Tibial artery (tissue), 4 donors: ENCODE results near the gene HGF.

Experiments
- DNase-seq, 2 donors: peaks; one replicate each; pipeline ENCODE4 v3.0.0-alpha.2; 2019
- H3K27ac ChIP-seq, 2 donors: fragments of 200-600 bp; sonication (generic) in 1 of 2; 1 replicate in 1 of 2; 2 replicates in 1 of 2; pipeline ENCODE4 v1.5.1; 2018 to 2019; ENCODE audit warnings: mild to moderate bottlenecking in 1 of 2
- H3K27me3 ChIP-seq, 2 donors: fragments of 200-600 bp; sonication (generic) in 1 of 2; one replicate each; pipeline versions ENCODE4 v1.5.1 to v1.6.0; 2016 to 2019
- H3K36me3 ChIP-seq, 3 donors: fragments of 200-600 bp; sonication (generic) in 2 of 3; one replicate each; pipeline ENCODE4 v1.5.1; 2016 to 2019; ENCODE audit warnings: mild to moderate bottlenecking in 2 of 3
- H3K4me1 ChIP-seq, 4 donors: fragments of 200-600 bp; sonication (generic) in 2 of 4; 1 replicate in 3 of 4; 2 replicates in 1 of 4; pipeline ENCODE4 v1.5.1; 2016 to 2019
- H3K4me3 ChIP-seq, 2 donors: fragments of 200-600 bp; sonication (generic) in 1 of 2; 1 replicate in 1 of 2; 2 replicates in 1 of 2; pipeline ENCODE4 v1.5.1; 2018 to 2019; ENCODE audit warnings: mild to moderate bottlenecking in 2 of 2
- H3K9me3 ChIP-seq, 3 donors: fragments of 200-600 bp; sonication (generic) in 1 of 3; one replicate each; pipeline ENCODE4 v1.5.1; 2016 to 2019
- intact Hi-C: fragments of 100-400 bp; cut with DNase I; formaldehyde crosslinking; loops from one replicate; pipeline ENCODE4 v1.15.0; 2023; ENCODE audit warnings: low total_unique reads
- TF ChIP-seq, protein P1 (sequence below), 2 experiments: fragments of 200-600 bp in 1 of 2; fragments of 450-650 bp in 1 of 2; IDR thresholded peaks; one replicate each; pipeline ENCODE4 v1.5.1; 2017 to 2019; ENCODE audit warnings: antibody characterized with exemption in 2 of 2, mild to moderate bottlenecking in 1 of 2, moderate library complexity in 1 of 2

Gene HGF

DNA sequence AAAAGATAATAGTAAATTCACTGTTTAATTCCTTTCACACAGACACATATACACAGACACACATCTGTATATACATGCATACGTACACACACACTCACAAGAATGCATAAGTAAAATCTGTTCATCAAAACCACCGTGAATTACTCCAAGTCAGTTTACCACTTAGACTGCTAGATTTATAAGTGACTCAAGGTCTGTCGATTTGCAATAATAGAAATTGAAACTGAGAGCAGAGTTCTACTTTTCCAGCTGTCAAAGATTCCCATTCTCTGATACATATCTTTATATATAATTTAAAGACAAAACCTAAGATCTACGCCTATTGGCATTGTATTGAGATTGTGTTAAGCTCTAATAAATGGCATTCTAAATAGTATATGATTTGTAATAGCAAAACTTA lies 9.9 kb upstream of the HGF start:
- H3K36me3 ChIP-seq = no peaks in the 10 kb centered on the region
- no peak overlapping the region for H3K27ac ChIP-seq
- no peaks in the 10 kb centered on the region for H3K27me3 ChIP-seq
- no peak for DNase-seq
- H3K4me3 ChIP-seq = no peak overlapping the region
- no peaks in the 10 kb centered on the region for H3K9me3 ChIP-seq
- intact Hi-C loops = no loop called here
- no peaks in the 10 kb centered on the region for H3K4me1 ChIP-seq
- TF ChIP-seq, protein P1, sequence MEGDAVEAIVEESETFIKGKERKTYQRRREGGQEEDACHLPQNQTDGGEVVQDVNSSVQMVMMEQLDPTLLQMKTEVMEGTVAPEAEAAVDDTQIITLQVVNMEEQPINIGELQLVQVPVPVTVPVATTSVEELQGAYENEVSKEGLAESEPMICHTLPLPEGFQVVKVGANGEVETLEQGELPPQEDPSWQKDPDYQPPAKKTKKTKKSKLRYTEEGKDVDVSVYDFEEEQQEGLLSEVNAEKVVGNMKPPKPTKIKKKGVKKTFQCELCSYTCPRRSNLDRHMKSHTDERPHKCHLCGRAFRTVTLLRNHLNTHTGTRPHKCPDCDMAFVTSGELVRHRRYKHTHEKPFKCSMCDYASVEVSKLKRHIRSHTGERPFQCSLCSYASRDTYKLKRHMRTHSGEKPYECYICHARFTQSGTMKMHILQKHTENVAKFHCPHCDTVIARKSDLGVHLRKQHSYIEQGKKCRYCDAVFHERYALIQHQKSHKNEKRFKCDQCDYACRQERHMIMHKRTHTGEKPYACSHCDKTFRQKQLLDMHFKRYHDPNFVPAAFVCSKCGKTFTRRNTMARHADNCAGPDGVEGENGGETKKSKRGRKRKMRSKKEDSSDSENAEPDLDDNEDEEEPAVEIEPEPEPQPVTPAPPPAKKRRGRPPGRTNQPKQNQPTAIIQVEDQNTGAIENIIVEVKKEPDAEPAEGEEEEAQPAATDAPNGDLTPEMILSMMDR (IDR thresholded peaks at IDR 0.05) = no peak

DNA sequence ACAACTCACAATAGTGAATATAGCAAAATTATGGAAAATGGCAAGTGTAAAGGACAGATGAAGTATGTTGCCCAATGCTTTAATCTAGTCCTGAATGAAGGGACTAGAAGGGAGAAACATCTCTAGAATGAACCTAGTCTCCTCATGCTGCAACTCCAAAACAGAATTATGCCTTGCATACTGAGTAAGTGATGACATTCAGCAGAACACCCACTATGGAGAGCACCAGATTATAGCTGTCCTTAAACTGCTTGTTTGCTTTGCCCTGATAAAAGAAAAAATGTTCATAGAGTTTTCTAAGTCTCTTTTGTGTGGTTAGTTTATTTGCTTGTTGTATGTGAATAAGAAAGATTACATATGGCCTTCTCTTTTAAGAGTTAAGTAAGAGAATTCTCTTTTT lies 7.8 kb upstream of the HGF start:
- no peak for DNase-seq
- Histone ChIP-seq H3K27ac (no peak overlapping the region), H3K27me3 (no peaks in the 10 kb centered on the region), H3K4me1 (no peaks in the 10 kb centered on the region), H3K9me3 (no peaks in the 10 kb centered on the region), H3K4me3 (no peak overlapping the region), H3K36me3 (no peaks in the 10 kb centered on the region)
- intact Hi-C loops = no loop called here
- TF ChIP-seq, protein P1 (IDR thresholded peaks at IDR 0.05) = no peak

DNA sequence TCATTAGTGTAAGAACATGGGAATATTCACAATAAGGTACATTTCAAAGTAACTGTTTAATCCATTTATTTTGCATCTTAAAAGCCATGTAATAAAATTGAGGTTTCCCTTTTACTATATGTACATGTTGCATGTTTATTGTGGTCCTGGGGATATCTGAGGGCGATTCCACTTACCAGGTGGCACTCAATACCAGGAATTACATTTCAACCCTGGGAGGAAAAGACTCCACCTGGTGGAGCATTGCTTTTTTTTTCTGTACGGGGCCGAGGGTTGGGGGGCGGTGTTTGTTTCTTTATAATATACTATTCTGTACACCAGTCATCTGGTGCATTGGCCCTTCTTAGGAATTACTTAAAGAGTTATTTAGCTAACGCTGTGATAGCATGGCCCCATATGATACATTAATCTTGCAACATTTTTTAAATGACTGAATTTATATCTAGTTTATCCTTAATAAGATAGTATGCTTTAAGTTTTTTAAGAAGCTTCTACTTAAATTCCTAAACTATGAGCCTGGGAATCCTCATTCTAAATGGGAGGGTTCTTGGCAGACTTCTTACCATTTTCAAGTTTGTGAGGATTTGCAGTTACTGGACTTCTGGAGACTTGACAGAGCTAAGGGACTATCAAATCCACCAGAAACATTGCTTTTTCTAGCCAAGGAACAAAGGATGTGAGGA lies 7.2 kb upstream of the HGF start:
- Histone ChIP-seq H3K27me3 (no peaks in the 10 kb centered on the region), H3K4me3 (no peak overlapping the region), H3K4me1 (no peaks in the 10 kb centered on the region), H3K36me3 (no peaks in the 10 kb centered on the region), H3K9me3 (no peaks in the 10 kb centered on the region), H3K27ac (no peak overlapping the region)
- no peak for DNase-seq
- TF ChIP-seq, protein P1 (IDR thresholded peaks at IDR 0.05) = no peak
- intact Hi-C loops = no loop called here

DNA sequence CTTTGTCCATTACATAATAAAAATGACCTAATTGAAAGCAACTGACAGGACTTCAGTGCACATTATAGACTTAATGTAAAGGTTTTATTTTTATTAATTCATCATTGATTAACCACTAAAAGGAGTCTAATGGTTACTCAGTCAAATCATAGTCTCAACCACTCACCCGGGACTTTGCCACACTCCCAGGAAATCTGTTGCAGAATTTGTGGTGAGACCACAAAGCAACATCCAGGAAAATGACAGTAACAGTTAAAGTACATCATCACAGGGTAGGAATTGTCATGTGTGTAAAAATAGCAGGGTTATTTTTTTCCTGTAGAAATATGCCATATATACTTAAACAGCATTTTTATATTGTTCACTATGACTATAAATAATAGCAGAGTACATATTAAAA lies 6.3 kb upstream of the HGF start:
- Histone ChIP-seq H3K27me3 (no peaks in the 10 kb centered on the region), H3K36me3 (no peaks in the 10 kb centered on the region), H3K4me1 (peaks cover 0 to under 1% (median 0%) of the 10 kb centered on the region in 4 donors), H3K4me3 (no peak overlapping the region), H3K27ac (no peak overlapping the region), H3K9me3 (no peaks in the 10 kb centered on the region)
- DNase-seq = no peak
- intact Hi-C loops = no loop called here
- TF ChIP-seq, protein P1 (IDR thresholded peaks at IDR 0.05) = no peak

DNA sequence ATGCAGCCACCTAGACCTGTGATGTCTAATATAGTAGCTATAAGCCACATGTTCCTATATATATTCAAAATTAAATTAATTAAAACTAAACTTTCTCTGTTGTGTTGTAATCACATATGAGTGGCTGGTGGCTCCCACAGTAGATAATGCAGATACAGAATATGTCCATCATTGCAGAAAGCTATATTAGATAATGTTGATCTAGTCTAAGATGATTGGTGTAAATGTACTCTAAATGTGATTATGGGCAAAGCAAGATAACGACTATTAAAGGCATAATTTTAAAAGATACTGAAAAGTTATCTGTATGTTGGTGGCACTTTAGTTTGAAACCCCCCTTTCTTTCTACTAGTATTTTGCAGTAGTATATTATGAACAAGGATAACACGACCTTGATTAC lies 5.7 kb upstream of the HGF start:
- H3K4me3 ChIP-seq = no peak overlapping the region
- no peaks in the 10 kb centered on the region for H3K27me3 ChIP-seq
- DNase-seq = no peak
- peaks cover 0 to 6% (median 3%) of the 10 kb centered on the region in 4 donors for H3K4me1 ChIP-seq
- intact Hi-C loops = no loop called here
- no peaks in the 10 kb centered on the region for H3K36me3 ChIP-seq
- TF ChIP-seq, protein P1 (IDR thresholded peaks at IDR 0.05) = no peak
- H3K9me3 ChIP-seq = no peaks in the 10 kb centered on the region
- no peak overlapping the region for H3K27ac ChIP-seq

DNA sequence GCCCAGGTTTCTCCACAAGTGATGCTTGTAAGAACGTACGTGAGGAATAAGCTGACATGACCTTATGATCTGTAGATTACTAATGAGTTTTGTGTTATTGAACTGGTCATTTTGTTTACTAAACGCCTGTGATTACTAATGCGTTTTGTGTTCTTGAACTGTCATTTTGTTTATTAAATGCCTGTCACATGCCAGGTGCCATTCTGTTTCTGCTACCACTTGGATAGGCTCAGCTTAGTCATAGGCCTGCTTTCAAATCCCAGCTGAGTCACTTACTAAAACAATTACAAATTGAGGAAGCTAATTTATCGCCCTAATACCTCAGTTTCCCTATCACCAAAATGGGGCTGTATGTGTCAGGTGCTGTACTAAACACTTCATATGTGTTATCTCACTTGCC lies 4.7 kb upstream of the HGF start:
- Histone ChIP-seq H3K27me3 (no peaks in the 10 kb centered on the region), H3K4me1 (peaks cover 0 to 11% (median 5%) of the 10 kb centered on the region in 4 donors)
- intact Hi-C loops = no loop called here

More for the DNA sequence above, 4.7 kb upstream of the HGF start:
- no peak for DNase-seq
- no peak overlapping the region for H3K27ac ChIP-seq
- H3K4me3 ChIP-seq = no peak overlapping the region
- TF ChIP-seq, protein P1 (IDR thresholded peaks at IDR 0.05) = no peak
- H3K36me3 ChIP-seq = no peaks in the 10 kb centered on the region
- H3K9me3 ChIP-seq = no peaks in the 10 kb centered on the region
